Body of pancreas (tissue), 4 donors: ENCODE results near the gene SNRNP40.

Source experiments
- CTCF ChIP-seq, 7 experiments: fragments of 450-650 bp in 4 of 7; fragments of 200-600 bp in 3 of 7; sonication (generic) in 3 of 7; IDR thresholded peaks; one replicate each; pipeline ENCODE4 v1.5.1; 2016 to 2019; ENCODE audit warnings: antibody characterized with exemption in 7 of 7
- POLR2A ChIP-seq, 3 donors: fragments of 450-650 bp; IDR thresholded peaks; one replicate each; pipeline ENCODE4 v1.6.1; 2016; ENCODE audit warnings: antibody characterized with exemption in 3 of 3, mild to moderate bottlenecking in 2 of 3

- TF ChIP-seq CTCF (IDR thresholded peaks at IDR 0.05) (no peak), POLR2A (IDR thresholded peaks at IDR 0.05) (no peak)
Measured at GRCh38 chr1:31259746-31260145, 36.8 kb downstream of the SNRNP40 start.
